NCI-H2227 (cell line): ENCODE data around the gene MSRB1.
"Not testable (repeated sequence)": the region's sequence is repeated elsewhere in the genome, so short reads cannot be mapped to it uniquely, and the experiment has no call there.

Experiments
- DNase-seq: peaks from one replicate; lab custom pipeline; 2025; ENCODE audit not compliant: unreplicated experiment; lab: John Stamatoyannopoulos, UW

Gene MSRB1

GRCh38 chr16:1941162-1942046 lies 1.6 kb downstream of the MSRB1 start:
- DNase-seq = peak; percentile 53

- DNase-seq = no peak
Measured at GRCh38 chr16:1940273-1941161, 2.5 kb downstream of the MSRB1 start.

GRCh38 chr16:1939833-1940232 lies 3.2 kb downstream of the MSRB1 start:
- not testable (repeated sequence) for DNase-seq

GRCh38 chr16:1938910-1939309 lies 4.1 kb downstream of the MSRB1 start:
- no peak for DNase-seq

- DNase-seq = no peak
Measured at GRCh38 chr16:1938316-1938715, 4.7 kb downstream of the MSRB1 start.

GRCh38 chr16:1936945-1937479 lies 6.0 kb downstream of the MSRB1 start:
- no peak for DNase-seq

- no peak for DNase-seq
Measured at GRCh38 chr16:1933097-1933661, 9.8 kb downstream of the MSRB1 start.

- peak; percentile 58 for DNase-seq
Measured at GRCh38 chr16:1932050-1933028, 10.7 kb downstream of the MSRB1 start.

GRCh38 chr16:1930338-1930720 lies 12.7 kb downstream of the MSRB1 start:
- DNase-seq = no peak

- peak; percentile 94 for DNase-seq
Measured at GRCh38 chr16:1929578-1930337, 13.2 kb downstream of the MSRB1 start.

GRCh38 chr16:1929105-1929504 lies 13.9 kb downstream of the MSRB1 start:
- DNase-seq = peak; percentile 79

- DNase-seq = no peak
Measured at GRCh38 chr16:1926271-1926670, 16.7 kb downstream of the MSRB1 start.

GRCh38 chr16:1924095-1924494 lies 18.9 kb downstream of the MSRB1 start:
- DNase-seq = no peak

GRCh38 chr16:1923299-1924034 lies 19.5 kb downstream of the MSRB1 start:
- peak; percentile 71 for DNase-seq

GRCh38 chr16:1922357-1922756 lies 20.6 kb downstream of the MSRB1 start:
- no peak for DNase-seq

- peak; percentile 43 for DNase-seq
Measured at GRCh38 chr16:1920727-1921171, 22.2 kb downstream of the MSRB1 start.

- not testable (repeated sequence) for DNase-seq
Measured at GRCh38 chr16:1920122-1920521, 22.9 kb downstream of the MSRB1 start.

- no peak for DNase-seq
Measured at GRCh38 chr16:1919327-1919998, 23.5 kb downstream of the MSRB1 start.
